CD14-positive monocyte (primary cell): ENCODE data around the gene NPR1. TPM values are rescaled to one million over a fixed set of nuclear protein-coding genes. Genes with fewer than 3 reads are reported as not detected.
A peak's percentile ranks its signal among the peaks of the same experiment; 100 is the strongest.

Experiments used
- DNase-seq, 3 donors: peaks; one replicate each; pipeline ENCODE4 v3.0.0-alpha.2; 2011 to 2022
- H2AFZ ChIP-seq: 2 replicates; pipeline ENCODE4 v1.6.0; 2012; ENCODE audit warnings: mild to moderate bottlenecking, low read depth, low read length, inconsistent platforms; ENCODE audit not compliant: insufficient read depth, poor library complexity, severe bottlenecking
- H3K27ac ChIP-seq, 2 donors: 1 replicate in 1 of 2; 2 replicates in 1 of 2; pipeline ENCODE4 v1.5.1; 2012 to 2013; ENCODE audit warnings: low read length in 2 of 2, control low read depth in 1 of 2, inconsistent platforms in 1 of 2, low read depth in 1 of 2, mild to moderate bottlenecking in 1 of 2
- H3K27me3 ChIP-seq, 2 donors: one replicate each; pipeline versions ENCODE4 v1.6.0 to v1.6.1; 2011 to 2013; ENCODE audit warnings: low read length in 2 of 2; ENCODE audit not compliant: control insufficient read depth in 2 of 2, insufficient read depth in 2 of 2
- H3K36me3 ChIP-seq, 2 donors: replicated peaks in 1 of 2; 1 replicate in 1 of 2; 2 replicates in 1 of 2; pipeline versions ENCODE4 v1.5.1 to v1.6.1; 2012 to 2013; ENCODE audit warnings: low read length in 2 of 2, control low read depth in 1 of 2, inconsistent platforms in 1 of 2, mild to moderate bottlenecking in 1 of 2; ENCODE audit not compliant: insufficient read depth in 2 of 2, control insufficient read depth in 1 of 2
- H3K4me1 ChIP-seq, 2 donors: 1 replicate in 1 of 2; 2 replicates in 1 of 2; pipeline versions ENCODE4 v1.5.1 to v1.6.1; 2012 to 2013; ENCODE audit warnings: low read length in 2 of 2, control low read depth in 1 of 2, inconsistent platforms in 1 of 2, mild to moderate bottlenecking in 1 of 2, moderate library complexity in 1 of 2; ENCODE audit not compliant: insufficient read depth in 2 of 2, control insufficient read depth in 1 of 2
- H3K4me2 ChIP-seq: replicated peaks from 2 replicates; pipeline ENCODE3; 2012; ENCODE audit warnings: low read length, moderate library complexity, mild to moderate bottlenecking; ENCODE audit not compliant: poor library complexity, severe bottlenecking; ENCODE audit errors: extremely low read depth
- H3K4me3 ChIP-seq, 3 experiments: fragments of 200-600 bp in 1 of 3; sonication (generic) in 1 of 3; replicated peaks in 1 of 3; 1 replicate in 2 of 3; 2 replicates in 1 of 3; pipeline ENCODE4 v1.5.1; 2011 to 2013; ENCODE audit warnings: low read length in 3 of 3, mild to moderate bottlenecking in 3 of 3, control low read depth in 2 of 3, low read depth in 2 of 3, inconsistent platforms in 1 of 3, moderate library complexity in 1 of 3
- H3K79me2 ChIP-seq: 2 replicates; pipeline ENCODE4 v1.6.0; 2012; ENCODE audit warnings: mild to moderate bottlenecking, control low read depth, inconsistent platforms, low read length, moderate library complexity; ENCODE audit not compliant: insufficient read depth
- H3K9ac ChIP-seq: 2 replicates; pipeline ENCODE4 v1.6.0; 2017; ENCODE audit warnings: low read length, mild to moderate bottlenecking; ENCODE audit not compliant: insufficient read depth, poor library complexity, severe bottlenecking
- H3K9me3 ChIP-seq, 2 donors: replicated peaks in 1 of 2; 1 replicate in 1 of 2; 2 replicates in 1 of 2; pipeline versions ENCODE4 v1.5.1 to v1.6.1; 2012 to 2013; ENCODE audit warnings: low read length in 2 of 2, control low read depth in 1 of 2; ENCODE audit not compliant: control insufficient read depth in 1 of 2, insufficient read depth in 1 of 2
- H4K20me1 ChIP-seq: 2 replicates; pipeline ENCODE4 v1.6.0; 2012; ENCODE audit warnings: mild to moderate bottlenecking, low read length, control low read depth, moderate library complexity; ENCODE audit not compliant: insufficient read depth
- H3K27ac Mint-ChIP-seq, 7 donors: one replicate each; pipeline ENCODE4 v1.8.0; 2020; ENCODE audit warnings: mild to moderate bottlenecking in 7 of 7, mixed read lengths in 7 of 7, moderate library complexity in 6 of 7, inconsistent platforms in 2 of 7
- H3K27me3 Mint-ChIP-seq, 3 donors: one replicate each; pipeline ENCODE4 v1.8.0; 2021 to 2022; ENCODE audit warnings: low read depth in 3 of 3, mild to moderate bottlenecking in 3 of 3, mixed read lengths in 3 of 3, moderate library complexity in 3 of 3, inconsistent platforms in 1 of 3
- H3K36me3 Mint-ChIP-seq, 2 donors: one replicate each; pipeline ENCODE4 v1.8.0; 2020; ENCODE audit warnings: mixed read lengths in 2 of 2, inconsistent platforms in 1 of 2, mild to moderate bottlenecking in 1 of 2
- H3K4me1 Mint-ChIP-seq: one replicate; pipeline ENCODE4 v1.8.0; 2020; ENCODE audit warnings: mild to moderate bottlenecking, mixed read lengths
- H3K4me3 Mint-ChIP-seq, 2 donors: one replicate each; pipeline ENCODE4 v1.8.0; 2020; ENCODE audit warnings: mild to moderate bottlenecking in 2 of 2, mixed read lengths in 2 of 2, moderate library complexity in 1 of 2
- H3K9me3 Mint-ChIP-seq, 7 donors: one replicate each; pipeline ENCODE4 v1.8.0; 2020 to 2022; ENCODE audit warnings: mixed read lengths in 7 of 7, mild to moderate bottlenecking in 6 of 7, moderate library complexity in 6 of 7, inconsistent platforms in 2 of 7
- CTCF ChIP-seq: fragments of 200-600 bp; IDR thresholded peaks from one replicate; pipeline ENCODE4 v1.8.0; 2022; ENCODE audit warnings: antibody characterized with exemption, mild to moderate bottlenecking
- WGBS: methylation state at CpG from one replicate; pipeline ENCODE4 v1.1.5; 2013; ENCODE audit warnings: missing lambda C conversion rate; ENCODE audit not compliant: insufficient coverage; 5-methylcytosine and 5-hydroxymethylcytosine counted together
- intact Hi-C, 2 donors: fragments of 100-400 bp; cut with micrococcal nuclease; formaldehyde crosslinking; loops; one replicate each; pipeline versions ENCODE4 v1.15.0 to v1.15.1; 2023
- polyA plus RNA-seq, 3 donors: library from polyadenylated mRNA; depleted of rRNA in 1 of 3; unstranded in 2 of 3; stranded (reverse) in 1 of 3; fragments of 300-500 nt in 2 of 3; fragments of >200 nt in 1 of 3; fragmentation: Illumina TruSeq in 2 of 3; gene quantifications; 1 replicate in 2 of 3; 2 replicates in 1 of 3; pipeline ENCODE4 v1.2.3, GENCODE V29; 2012 to 2021

The NPR1 gene
- polyA plus RNA-seq, 3 donors: not detected

- peaks cover 24% of the 10 kb centered on the region for H4K20me1 ChIP-seq
- no peaks in the 10 kb centered on the region for H3K9me3 ChIP-seq
- H3K36me3 Mint-ChIP-seq: peaks cover 33 to 36% of the 10 kb centered on the region in 2 donors
- no peak overlapping the region for H3K4me2 ChIP-seq
- 91% methylated on average over 4 of the region's 10 CpGs for WGBS
- DNase-seq: no peak
- peaks cover 51% of the 10 kb centered on the region for H3K4me1 Mint-ChIP-seq
- peak overlapping the region in 3 of 7 donors; percentile 41 to 61 (median 45) for H3K27ac Mint-ChIP-seq
- H3K27me3 ChIP-seq: no peaks in the 10 kb centered on the region
- peaks cover 28% of the 10 kb centered on the region for H3K79me2 ChIP-seq
- H3K9ac ChIP-seq: no peak overlapping the region
- peaks cover 36 to 43% of the 10 kb centered on the region in 2 donors for H3K4me1 ChIP-seq
- no peak overlapping the region for H3K4me3 ChIP-seq
- intact Hi-C loops: no loop called here
- no peak for TF ChIP-seq CTCF
- H3K36me3 ChIP-seq: peaks cover 27 to 33% of the 10 kb centered on the region in 2 donors
- H3K27ac ChIP-seq: no peak overlapping the region
- peaks cover 0 to 2% (median 0%) of the 10 kb centered on the region in 7 donors for H3K9me3 Mint-ChIP-seq
- peaks cover 0 to 2% (median under 1%) of the 10 kb centered on the region in 3 donors for H3K27me3 Mint-ChIP-seq
- H2AFZ ChIP-seq: no peak overlapping the region
- no peak overlapping the region for H3K4me3 Mint-ChIP-seq
Measured at GRCh38 chr1:153648000-153648643, 30.4 kb upstream of the NPR1 start.

- H3K4me1 ChIP-seq: peaks cover 40 to 48% of the 10 kb centered on the region in 2 donors
- Mint-ChIP-seq H3K4me1 (peaks cover 47% of the 10 kb centered on the region), H3K36me3 (peaks cover 23 to 24% of the 10 kb centered on the region in 2 donors), H3K27me3 (peaks cover 0 to 2% (median 2%) of the 10 kb centered on the region in 3 donors), H3K4me3 (no peak overlapping the region), H3K27ac (peak overlapping the region in 2 of 7 donors; percentile 30 to 64), H3K9me3 (peaks cover 0 to 2% (median 0%) of the 10 kb centered on the region in 7 donors)
- H3K36me3 ChIP-seq: peaks cover 15 to 21% of the 10 kb centered on the region in 2 donors
- no peak for DNase-seq
- TF ChIP-seq CTCF: no peak
- peaks cover 15% of the 10 kb centered on the region for H4K20me1 ChIP-seq
- H3K4me3 ChIP-seq: no peak overlapping the region
- no peak overlapping the region for H2AFZ ChIP-seq
- no peaks in the 10 kb centered on the region for H3K9me3 ChIP-seq
- no peak overlapping the region for H3K27ac ChIP-seq
- 89% methylated on average over 1 of the region's 3 CpGs for WGBS
- peaks cover 16% of the 10 kb centered on the region for H3K79me2 ChIP-seq
- no peak overlapping the region for H3K9ac ChIP-seq
- H3K27me3 ChIP-seq: no peaks in the 10 kb centered on the region
- intact Hi-C loops: no loop called here
- no peak overlapping the region for H3K4me2 ChIP-seq
Measured at GRCh38 chr1:153649137-153649862, 29.2 kb upstream of the NPR1 start.
